ENCODE data around the gene MSI2.

The MSI2 gene

GRCh38 chr17:57393368-57393767 lies 137.0 kb downstream of the MSI2 start:
- DNase-seq: no peak
- H3K27me3 ChIP-seq (ENCODE audit: insufficient read depth, low read depth, severe bottlenecking): no peaks in the 10 kb centered on the region
- TF ChIP-seq CTCF (IDR thresholded peaks at IDR 0.05; ENCODE audit: low read depth, low read length): no peak
- H3K9me3 ChIP-seq (ENCODE audit: severe bottlenecking): peaks cover 16% of the 10 kb centered on the region
- H3K4me3 ChIP-seq (ENCODE audit: low read depth, low read length): no peak overlapping the region
- peaks cover 54% of the 10 kb centered on the region for H3K36me3 ChIP-seq
- no peak overlapping the region for H3K27ac ChIP-seq

GRCh38 chr17:57394375-57394774 lies 138.1 kb downstream of the MSI2 start:
- DNase-seq: no peak
- TF ChIP-seq CTCF (IDR thresholded peaks at IDR 0.05; ENCODE audit: low read depth, low read length): no peak

GRCh38 chr17:57395721-57396321 lies 139.5 kb downstream of the MSI2 start:
- no peak for TF ChIP-seq CTCF (IDR thresholded peaks at IDR 0.05; ENCODE audit: low read depth, low read length)
- no peaks in the 10 kb centered on the region for H3K27me3 ChIP-seq (ENCODE audit: insufficient read depth, low read depth, severe bottlenecking)
- no peak overlapping the region for H3K4me3 ChIP-seq (ENCODE audit: low read depth, low read length)
- no peak for DNase-seq
- peaks cover 49% of the 10 kb centered on the region for H3K36me3 ChIP-seq
- no peak overlapping the region for H3K27ac ChIP-seq
- H3K9me3 ChIP-seq (ENCODE audit: severe bottlenecking): peaks cover 14% of the 10 kb centered on the region

More at GRCh38 chr17:57394375-57394774, 138.1 kb downstream of the MSI2 start:
- no peaks in the 10 kb centered on the region for H3K27me3 ChIP-seq (ENCODE audit: insufficient read depth, low read depth, severe bottlenecking)
- peaks cover 51% of the 10 kb centered on the region for H3K36me3 ChIP-seq
- H3K4me3 ChIP-seq (ENCODE audit: low read depth, low read length): no peak overlapping the region
- peaks cover 14% of the 10 kb centered on the region for H3K9me3 ChIP-seq (ENCODE audit: severe bottlenecking)
- H3K27ac ChIP-seq: no peak overlapping the region

GRCh38 chr17:57396511-57396921 lies 140.2 kb downstream of the MSI2 start:
- H3K9me3 ChIP-seq (ENCODE audit: severe bottlenecking): peaks cover 14% of the 10 kb centered on the region
- H3K4me3 ChIP-seq (ENCODE audit: low read depth, low read length): no peak overlapping the region
- H3K27ac ChIP-seq: no peak overlapping the region
- DNase-seq: no peak
- no peaks in the 10 kb centered on the region for H3K27me3 ChIP-seq (ENCODE audit: insufficient read depth, low read depth, severe bottlenecking)
- H3K36me3 ChIP-seq: peaks cover 56% of the 10 kb centered on the region
- TF ChIP-seq CTCF (IDR thresholded peaks at IDR 0.05; ENCODE audit: low read depth, low read length): no peak

- no peak for DNase-seq
- Histone ChIP-seq H3K4me3 (ENCODE audit: low read depth, low read length) (no peak overlapping the region), H3K9me3 (ENCODE audit: severe bottlenecking) (peaks cover 14% of the 10 kb centered on the region), H3K36me3 (peaks cover 58% of the 10 kb centered on the region), H3K27ac (no peak overlapping the region), H3K27me3 (ENCODE audit: insufficient read depth, low read depth, severe bottlenecking) (no peaks in the 10 kb centered on the region)
- no peak for TF ChIP-seq CTCF (IDR thresholded peaks at IDR 0.05; ENCODE audit: low read depth, low read length)
These were observed 141.1 kb downstream of the MSI2 start for GRCh38 chr17:57397402-57397801.

GRCh38 chr17:57399690-57400089 lies 143.4 kb downstream of the MSI2 start:
- peaks cover 58% of the 10 kb centered on the region for H3K36me3 ChIP-seq
- DNase-seq: no peak
- no peaks in the 10 kb centered on the region for H3K9me3 ChIP-seq (ENCODE audit: severe bottlenecking)
- no peak for TF ChIP-seq CTCF (IDR thresholded peaks at IDR 0.05; ENCODE audit: low read depth, low read length)
- H3K27ac ChIP-seq: no peak overlapping the region
- H3K27me3 ChIP-seq (ENCODE audit: insufficient read depth, low read depth, severe bottlenecking): no peaks in the 10 kb centered on the region
- no peak overlapping the region for H3K4me3 ChIP-seq (ENCODE audit: low read depth, low read length)
